ENCODE results near the gene KCNA3.
"Not testable (repeated sequence)": the region's sequence is repeated elsewhere in the genome, so short reads cannot be mapped to it uniquely, and the experiment has no call there.

The KCNA3 gene

GRCh38 chr1:110672001-110672752 lies 2.6 kb downstream of the KCNA3 start:
- ATAC-seq = peak; percentile 56
- Mint-ChIP-seq H3K36me3 (ENCODE audit: low read depth) (peaks cover 13% of the 10 kb centered on the region), H3K4me1 (peaks cover 58% of the 10 kb centered on the region)

DNA sequence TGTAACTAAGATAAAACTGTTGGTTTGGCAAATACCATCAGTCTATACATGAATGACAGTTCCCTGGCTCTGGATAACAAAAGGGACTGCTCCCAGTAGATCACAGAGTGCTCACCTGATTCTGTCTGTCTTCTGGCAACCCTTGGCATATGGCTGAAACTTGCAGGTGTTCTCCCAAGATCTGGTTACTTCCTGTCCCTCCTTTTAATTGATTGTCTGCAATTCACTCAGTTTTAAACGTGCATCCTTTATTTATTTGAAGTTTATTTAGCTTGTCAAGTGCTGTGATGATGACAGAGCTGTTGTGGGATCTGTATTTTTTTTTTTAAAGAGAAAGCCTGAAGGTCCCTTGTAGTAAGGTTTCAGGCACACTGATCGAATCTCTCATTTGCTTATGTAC lies 3.4 kb downstream of the KCNA3 start:
- Mint-ChIP-seq H3K27me3 (no peaks in the 10 kb centered on the region), H3K27ac (peak overlapping the region; percentile 92), H3K4me1 (peaks cover 58% of the 10 kb centered on the region), H3K36me3 (ENCODE audit: low read depth) (peaks cover 13% of the 10 kb centered on the region), H3K4me3 (peak overlapping the region; percentile 90), H3K9me3 (no peaks in the 10 kb centered on the region)
- DNase-seq (no peak), ATAC-seq (no peak)

More at GRCh38 chr1:110672001-110672752, 2.6 kb downstream of the KCNA3 start:
- no peaks in the 10 kb centered on the region for H3K27me3 Mint-ChIP-seq
- H3K9me3 Mint-ChIP-seq = no peaks in the 10 kb centered on the region
- peak overlapping the region; percentile 90 for H3K4me3 Mint-ChIP-seq
- peak; percentile 66 for DNase-seq
- peak overlapping the region; percentile 92 for H3K27ac Mint-ChIP-seq

DNA sequence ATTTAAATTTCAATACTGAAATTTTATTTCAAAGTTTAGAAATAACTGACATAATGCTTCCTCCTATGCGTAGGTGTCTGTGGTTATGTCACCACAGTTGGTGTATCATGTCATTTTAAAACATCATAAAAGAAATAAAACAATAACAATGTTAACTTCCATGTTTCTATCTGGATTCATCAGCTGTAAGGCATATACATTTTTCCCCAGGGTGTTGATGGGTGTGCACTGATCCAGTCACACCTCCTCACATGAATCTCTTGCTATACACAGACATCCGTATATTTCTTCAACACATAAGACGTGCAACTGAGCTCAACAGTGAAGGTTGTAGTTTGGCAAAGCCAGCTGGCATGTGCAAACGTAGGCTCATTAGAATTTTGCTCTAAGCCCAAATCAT lies 6.2 kb downstream of the KCNA3 start:
- Mint-ChIP-seq H3K27me3 (no peaks in the 10 kb centered on the region), H3K4me1 (peaks cover 44% of the 10 kb centered on the region), H3K9me3 (no peaks in the 10 kb centered on the region), H3K36me3 (ENCODE audit: low read depth) (peaks cover 12% of the 10 kb centered on the region), H3K4me3 (peak overlapping the region; percentile 69), H3K27ac (peak overlapping the region; percentile 68)
- ATAC-seq (no peak), DNase-seq (no peak)

DNA sequence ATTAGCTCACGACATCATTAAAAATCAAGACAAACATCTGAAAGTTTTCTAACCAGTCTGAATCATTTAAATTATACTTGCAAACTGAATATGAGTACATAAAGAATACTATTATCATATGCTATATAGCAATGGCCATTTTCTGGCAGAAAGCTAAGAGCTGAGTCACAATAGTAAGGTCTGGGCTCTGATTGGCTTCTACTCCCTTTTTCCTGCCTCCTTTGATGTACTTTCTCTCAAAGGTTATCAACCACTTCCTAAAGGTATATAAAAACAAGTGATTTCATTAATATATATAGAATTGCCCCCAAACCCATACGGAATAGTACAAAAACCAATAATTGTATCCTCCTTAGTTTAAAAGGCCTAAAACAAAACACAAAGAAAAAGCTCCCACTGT lies 7.0 kb downstream of the KCNA3 start:
- ATAC-seq (no peak), DNase-seq (no peak)
- H3K4me1 Mint-ChIP-seq = peaks cover 39% of the 10 kb centered on the region
- no peak overlapping the region for H3K4me3 Mint-ChIP-seq
- no peaks in the 10 kb centered on the region for H3K9me3 Mint-ChIP-seq
- H3K27ac Mint-ChIP-seq = peak overlapping the region; percentile 59
- H3K27me3 Mint-ChIP-seq = no peaks in the 10 kb centered on the region
- H3K36me3 Mint-ChIP-seq (ENCODE audit: low read depth) = peaks cover 11% of the 10 kb centered on the region

DNA sequence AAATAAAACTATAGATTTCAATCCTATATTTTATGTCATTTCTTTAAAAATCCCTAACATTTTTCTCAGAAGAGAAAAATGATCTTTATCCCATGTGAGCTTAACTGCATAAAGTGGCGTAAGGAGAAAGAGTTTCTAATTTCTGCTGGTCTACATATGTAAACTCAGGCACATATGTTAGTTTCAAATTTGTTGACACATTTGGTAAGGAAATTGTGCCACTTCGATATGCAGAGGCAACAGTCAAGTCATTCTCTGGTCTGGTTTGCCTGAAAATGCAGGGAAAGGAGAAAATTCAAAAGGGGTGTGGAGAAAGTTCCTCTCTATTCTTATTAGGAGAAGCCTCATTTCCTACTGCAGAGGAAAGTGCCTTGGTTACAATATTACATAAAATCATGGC lies 11.5 kb downstream of the KCNA3 start:
- H3K4me3 Mint-ChIP-seq = no peak overlapping the region
- DNase-seq (no peak), ATAC-seq (no peak)
- H3K4me1 Mint-ChIP-seq = peaks cover 3% of the 10 kb centered on the region
- H3K27me3 Mint-ChIP-seq = no peaks in the 10 kb centered on the region
- peaks cover 22% of the 10 kb centered on the region for H3K36me3 Mint-ChIP-seq (ENCODE audit: low read depth)
- H3K9me3 Mint-ChIP-seq = peaks cover 3% of the 10 kb centered on the region
- no peak overlapping the region for H3K27ac Mint-ChIP-seq

GRCh38 chr1:110659559-110659958 lies 15.2 kb downstream of the KCNA3 start:
- not testable (repeated sequence) for ATAC-seq, H3K4me3 Mint-ChIP-seq, DNase-seq, H3K27ac Mint-ChIP-seq, H3K27me3 Mint-ChIP-seq, H3K9me3 Mint-ChIP-seq
- H3K4me1 Mint-ChIP-seq = peaks cover 19% of the 10 kb centered on the region
- H3K36me3 Mint-ChIP-seq (ENCODE audit: low read depth) = peaks cover 25% of the 10 kb centered on the region

DNA sequence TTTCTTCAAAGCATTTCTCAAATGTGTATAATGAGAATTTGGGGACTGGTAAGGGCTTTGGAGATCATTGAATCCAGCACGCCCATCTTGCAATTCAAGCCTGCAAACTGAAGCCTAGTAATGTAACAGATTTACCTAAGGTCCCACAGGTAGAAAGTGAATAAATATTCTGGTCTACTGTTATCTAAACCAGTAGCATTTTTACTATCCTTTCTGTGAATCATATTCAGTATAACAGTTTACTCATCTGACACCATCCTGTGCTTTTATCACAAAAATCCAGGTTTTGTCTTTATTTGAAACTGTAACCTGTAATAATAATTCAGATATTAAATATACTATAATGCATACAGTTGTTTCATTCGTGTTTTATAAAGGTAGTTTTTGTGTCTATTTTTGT lies 17.4 kb downstream of the KCNA3 start:
- H3K9me3 Mint-ChIP-seq = peaks cover 3% of the 10 kb centered on the region
- DNase-seq = no peak
- no peak for ATAC-seq
- no peaks in the 10 kb centered on the region for H3K27me3 Mint-ChIP-seq
- H3K36me3 Mint-ChIP-seq (ENCODE audit: low read depth) = peaks cover 28% of the 10 kb centered on the region
- no peak overlapping the region for H3K4me3 Mint-ChIP-seq
- H3K4me1 Mint-ChIP-seq = peaks cover 23% of the 10 kb centered on the region
- H3K27ac Mint-ChIP-seq = no peak overlapping the region

DNA sequence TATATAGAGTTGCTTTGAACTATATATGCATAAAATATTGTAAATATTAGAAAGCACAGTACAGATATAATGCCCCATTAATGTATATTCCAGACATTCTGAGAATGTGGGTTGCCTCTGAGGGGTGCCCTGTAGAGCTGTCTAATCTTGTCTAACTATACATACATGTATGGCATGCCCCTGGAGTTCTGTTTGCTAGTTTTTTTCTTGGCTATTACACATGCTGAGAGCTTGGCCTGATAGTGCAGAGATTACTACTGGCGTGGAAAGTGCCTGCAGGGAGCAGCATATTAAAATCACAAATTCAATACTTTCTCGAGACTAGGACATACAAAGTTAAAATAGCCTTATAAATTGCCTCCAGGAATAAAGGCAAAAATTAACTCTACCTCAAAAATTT lies 24.1 kb downstream of the KCNA3 start:
- H3K9me3 Mint-ChIP-seq = no peaks in the 10 kb centered on the region
- H3K27ac Mint-ChIP-seq = no peak overlapping the region
- H3K4me1 Mint-ChIP-seq = peaks cover 19% of the 10 kb centered on the region
- DNase-seq (no peak), ATAC-seq (no peak)
- no peaks in the 10 kb centered on the region for H3K27me3 Mint-ChIP-seq
- peaks cover 6% of the 10 kb centered on the region for H3K36me3 Mint-ChIP-seq (ENCODE audit: low read depth)
- no peak overlapping the region for H3K4me3 Mint-ChIP-seq

GRCh38 chr1:110648417-110648816 lies 26.3 kb downstream of the KCNA3 start:
- peaks cover 25% of the 10 kb centered on the region for H3K4me1 Mint-ChIP-seq
- no peaks in the 10 kb centered on the region for H3K36me3 Mint-ChIP-seq (ENCODE audit: low read depth)
- ATAC-seq = peak; percentile 17

GRCh38 chr1:110647254-110647891 lies 27.4 kb downstream of the KCNA3 start:
- H3K4me1 Mint-ChIP-seq = peaks cover 31% of the 10 kb centered on the region
- DNase-seq = no peak
- ATAC-seq = peak; percentile 68
- H3K27me3 Mint-ChIP-seq = no peaks in the 10 kb centered on the region
- no peak overlapping the region for H3K27ac Mint-ChIP-seq
- H3K9me3 Mint-ChIP-seq = no peaks in the 10 kb centered on the region
- H3K36me3 Mint-ChIP-seq (ENCODE audit: low read depth) = no peaks in the 10 kb centered on the region
- H3K4me3 Mint-ChIP-seq = no peak overlapping the region

More at GRCh38 chr1:110648417-110648816, 26.3 kb downstream of the KCNA3 start:
- Mint-ChIP-seq H3K27me3 (no peaks in the 10 kb centered on the region), H3K4me3 (no peak overlapping the region), H3K27ac (no peak overlapping the region), H3K9me3 (no peaks in the 10 kb centered on the region)
- no peak for DNase-seq

DNA sequence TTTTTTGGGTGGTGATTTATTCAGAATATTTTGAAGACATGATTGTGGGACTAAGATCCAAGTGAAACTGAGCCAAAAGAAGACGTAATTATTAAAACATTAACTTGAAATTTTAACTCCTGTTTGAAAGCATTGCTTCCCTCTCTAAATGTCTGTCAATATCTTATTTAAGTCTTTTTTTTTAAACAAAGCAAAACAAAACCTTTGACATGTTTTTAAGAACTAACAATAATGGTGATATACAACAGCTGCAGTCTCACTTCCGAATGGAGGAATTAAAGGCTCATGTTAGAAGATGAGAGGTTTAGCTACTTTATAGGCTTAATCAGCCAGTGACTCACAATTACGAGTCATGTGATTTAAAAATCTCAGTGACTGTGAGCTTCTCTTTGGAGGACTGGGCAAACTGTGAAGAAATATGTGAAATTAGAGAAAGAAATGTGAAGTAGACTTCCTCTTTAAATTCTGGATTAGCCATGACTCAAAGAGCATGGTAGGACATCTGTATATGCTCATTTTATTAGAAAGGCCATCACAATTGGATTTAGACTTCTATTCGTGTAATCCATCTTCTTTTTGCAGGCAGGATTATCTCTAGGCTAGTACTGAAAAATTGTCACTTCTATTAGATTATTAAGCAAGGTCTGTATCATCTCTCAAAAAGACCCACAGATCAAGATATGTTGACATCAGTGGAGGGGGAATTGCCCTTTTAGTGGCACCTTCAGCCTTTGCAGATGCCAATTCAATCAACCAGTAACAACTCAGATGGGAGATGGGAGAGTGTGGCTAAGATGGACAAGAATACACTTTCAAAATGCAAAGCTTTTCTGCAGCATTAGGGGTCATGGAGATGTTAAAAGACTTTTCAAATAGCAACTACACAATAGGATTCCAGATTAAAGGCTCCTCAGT lies 28.7 kb downstream of the KCNA3 start:
- no peaks in the 10 kb centered on the region for H3K27me3 Mint-ChIP-seq
- peaks cover 4% of the 10 kb centered on the region for H3K9me3 Mint-ChIP-seq
- H3K36me3 Mint-ChIP-seq (ENCODE audit: low read depth) = no peaks in the 10 kb centered on the region
- ATAC-seq (peak; percentile 50), DNase-seq (no peak)
- H3K4me3 Mint-ChIP-seq = no peak overlapping the region
- peaks cover 43% of the 10 kb centered on the region for H3K4me1 Mint-ChIP-seq
- peak overlapping the region; percentile 71 for H3K27ac Mint-ChIP-seq

- ATAC-seq = no peak
- H3K4me1 Mint-ChIP-seq = peaks cover 42% of the 10 kb centered on the region
- H3K4me3 Mint-ChIP-seq = no peak overlapping the region
- H3K27ac Mint-ChIP-seq = peak overlapping the region; percentile 16
- H3K9me3 Mint-ChIP-seq = peaks cover 4% of the 10 kb centered on the region
- DNase-seq = no peak
- H3K36me3 Mint-ChIP-seq (ENCODE audit: low read depth) = no peaks in the 10 kb centered on the region
- no peaks in the 10 kb centered on the region for H3K27me3 Mint-ChIP-seq
Observed at GRCh38 chr1:110645211-110645610, 29.5 kb downstream of the KCNA3 start.

GRCh38 chr1:110643879-110644472 lies 30.8 kb downstream of the KCNA3 start:
- peaks cover 4% of the 10 kb centered on the region for H3K9me3 Mint-ChIP-seq
- no peak for ATAC-seq

DNA sequence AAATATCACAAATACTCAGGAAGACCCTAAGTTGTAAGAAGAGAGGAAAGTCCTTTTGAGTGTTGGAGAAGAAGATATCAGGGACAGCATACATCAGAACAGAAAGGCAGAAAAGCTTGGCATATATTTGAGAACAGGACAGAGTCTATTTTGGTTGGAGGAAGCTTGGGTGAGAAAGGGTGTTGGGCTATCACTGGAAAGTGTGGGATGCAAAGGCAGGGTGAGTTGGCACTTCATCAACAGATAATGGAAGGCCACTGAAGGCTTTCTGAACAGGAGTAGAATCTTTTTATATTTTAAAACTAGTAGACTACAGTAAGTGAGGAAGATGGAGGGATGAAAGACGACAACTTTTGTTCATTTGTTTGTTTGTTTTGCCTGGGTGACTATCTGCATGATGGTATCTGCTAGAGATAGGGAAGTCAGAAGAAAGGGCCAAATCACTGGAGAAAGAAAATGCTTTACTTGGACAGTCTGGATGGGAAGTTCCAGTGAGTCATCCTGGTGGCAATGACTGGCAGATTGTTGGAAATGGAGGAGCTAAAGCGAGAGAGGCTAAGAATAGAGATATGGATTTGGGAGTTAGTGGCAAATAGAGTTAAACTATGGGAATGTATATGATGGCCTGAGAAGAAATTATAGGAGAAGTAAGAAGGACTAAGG lies 34.9 kb downstream of the KCNA3 start:
- ATAC-seq (no peak), DNase-seq (no peak)
- Mint-ChIP-seq H3K36me3 (ENCODE audit: low read depth) (no peaks in the 10 kb centered on the region), H3K27ac (peak overlapping the region; percentile 1), H3K9me3 (peaks cover 4% of the 10 kb centered on the region), H3K4me3 (no peak overlapping the region), H3K4me1 (peaks cover 65% of the 10 kb centered on the region), H3K27me3 (no peaks in the 10 kb centered on the region)

More at GRCh38 chr1:110643879-110644472, 30.8 kb downstream of the KCNA3 start:
- Mint-ChIP-seq H3K4me1 (peaks cover 54% of the 10 kb centered on the region), H3K27me3 (no peaks in the 10 kb centered on the region), H3K4me3 (no peak overlapping the region), H3K36me3 (ENCODE audit: low read depth) (no peaks in the 10 kb centered on the region), H3K27ac (peak overlapping the region; percentile 4)
- no peak for DNase-seq
